H4 (cell line): ENCODE data around the gene PTCRA. TPM values are rescaled to one million over a fixed set of nuclear protein-coding genes. Genes with fewer than 3 reads are reported as not detected.

Source experiments
- DNase-seq: peaks from one replicate; pipeline ENCODE4 v3.0.0-alpha.2; 2015; ENCODE audit warnings: low spot score
- total RNA-seq: library from RNA; depleted of rRNA; stranded (reverse); fragments of >200 nt; shearing (Covaris generic); gene quantifications from 2 replicates; pipeline ENCODE4 v1.2.3, GENCODE V29; 2014; rRNA removed

PTCRA gene
- total RNA-seq, 1 experiment from 2014 or later, result not detected

GRCh38 chr6:42971746-42972327 lies 56.0 kb downstream of the PTCRA start:
- no peak for DNase-seq

GRCh38 chr6:42973926-42974325 lies 58.1 kb downstream of the PTCRA start:
- no peak for DNase-seq

GRCh38 chr6:42974919-42975505 lies 59.2 kb downstream of the PTCRA start:
- DNase-seq, result peak; percentile 5

Other genes with a start within 250 kb of the PTCRA start
- not detected in 2 replicates for gene PRPH2, start 193.5 kb upstream of the PTCRA start, total RNA-seq
- 49.7 and 66.4 TPM in 2 replicates for gene TBCC, start 169.9 kb upstream of the PTCRA start, total RNA-seq
- 2.3 and 3.4 TPM in 2 replicates for gene BICRAL, start 134.0 kb upstream of the PTCRA start, total RNA-seq
- gene RPL7L1, start 36.4 kb upstream of the PTCRA start, total RNA-seq, result 188 and 203 TPM in 2 replicates
- gene CNPY3, start 13.4 kb downstream of the PTCRA start, total RNA-seq, result 34.0 and 50.6 TPM in 2 replicates
- not detected in 2 replicates for gene GNMT, start 44.7 kb downstream of the PTCRA start, total RNA-seq
- gene PEX6, start 63.1 kb downstream of the PTCRA start, total RNA-seq, result 39.2 and 45.8 TPM in 2 replicates
- 61.1 and 70.8 TPM in 2 replicates for gene PPP2R5D, start 68.5 kb downstream of the PTCRA start, total RNA-seq
- gene MEA1, start 97.9 kb downstream of the PTCRA start, total RNA-seq, result 154 and 171 TPM in 2 replicates
- gene KLHDC3, start 98.2 kb downstream of the PTCRA start, total RNA-seq, result 77.4 and 95.0 TPM in 2 replicates
- 204 and 205 TPM in 2 replicates for gene RRP36, start 105.6 kb downstream of the PTCRA start, total RNA-seq
- gene CUL7, start 137.8 kb downstream of the PTCRA start, total RNA-seq, result 12.8 and 13.2 TPM in 2 replicates
- gene MRPL2, start 143.4 kb downstream of the PTCRA start, total RNA-seq, result 53.7 and 63.2 TPM in 2 replicates
- gene KLC4, start 143.6 kb downstream of the PTCRA start, total RNA-seq, result 11.6 and 21.7 TPM in 2 replicates
- 46.0 and 57.7 TPM in 2 replicates for gene PTK7, start 160.3 kb downstream of the PTCRA start, total RNA-seq